Ectodermal cell (in vitro differentiated cells): ENCODE data around the gene TMEM145.

Source experiments
- H3K27ac ChIP-seq: 2 replicates; pipeline ENCODE4 v1.7.0; 2013; ENCODE audit warnings: mild to moderate bottlenecking, low read depth, low read length; ENCODE audit not compliant: insufficient read depth, poor library complexity, severe bottlenecking
- H3K27me3 ChIP-seq: 2 replicates; pipeline ENCODE4 v1.7.0; 2013; ENCODE audit warnings: mild to moderate bottlenecking, low read length; ENCODE audit not compliant: insufficient read depth, control insufficient read depth, poor library complexity, severe bottlenecking
- H3K36me3 ChIP-seq: one replicate; pipeline ENCODE4 v1.7.0; 2013; ENCODE audit warnings: low read length; ENCODE audit not compliant: control insufficient read depth, insufficient read depth
- H3K4me1 ChIP-seq: one replicate; pipeline ENCODE4 v1.7.0; 2013; ENCODE audit warnings: low read length; ENCODE audit not compliant: control insufficient read depth, insufficient read depth
- H3K4me3 ChIP-seq: 2 replicates; pipeline ENCODE4 v1.7.0; 2013; ENCODE audit warnings: low read depth, low read length, control low read depth; ENCODE audit not compliant: insufficient read depth
- H3K9me3 ChIP-seq: 2 replicates; pipeline ENCODE4 v1.7.0; 2013; ENCODE audit warnings: mild to moderate bottlenecking, low read length, moderate library complexity; ENCODE audit not compliant: control insufficient read depth
- WGBS, 2 experiments: methylation state at CpG; one replicate each; pipeline ENCODE4 v1.1.7; 2013; ENCODE audit warnings: missing lambda C conversion rate in 2 of 2; 5-methylcytosine and 5-hydroxymethylcytosine counted together

The TMEM145 gene

GRCh38 chr19:42370626-42371175 is 57.6 kb downstream of the TMEM145 start:
- peaks cover 11% of the 10 kb centered on the region for H3K4me1 ChIP-seq
- no peak overlapping the region for H3K27ac ChIP-seq
- no peaks in the 10 kb centered on the region for H3K27me3 ChIP-seq
- WGBS, 2 experiments = 69 to 82% methylated on average over 8 to 9 of the region's 12 CpGs
- H3K4me3 ChIP-seq = no peak overlapping the region
- H3K9me3 ChIP-seq = no peaks in the 10 kb centered on the region
- H3K36me3 ChIP-seq = peaks cover 13% of the 10 kb centered on the region
